NCI-H1048 (cell line): ENCODE results near the gene PPP4R3A.
"Not testable (repeated sequence)": the region's sequence is repeated elsewhere in the genome, so short reads cannot be mapped to it uniquely, and the experiment has no call there.

Source experiments
- DNase-seq: peaks from one replicate; lab custom pipeline; 2025; lab: John Stamatoyannopoulos, UW

Gene PPP4R3A

GRCh38 chr14:91503000-91503504, 7.1 kb downstream of the PPP4R3A start:
- no peak for DNase-seq

GRCh38 chr14:91501951-91502930, 7.9 kb downstream of the PPP4R3A start:
- no peak for DNase-seq

GRCh38 chr14:91501348-91501747, 8.8 kb downstream of the PPP4R3A start:
- DNase-seq = no peak

GRCh38 chr14:91496790-91497189, 13.3 kb downstream of the PPP4R3A start:
- DNase-seq = no peak

- DNase-seq = not testable (repeated sequence)
These were observed 15.6 kb downstream of the PPP4R3A start for GRCh38 chr14:91494392-91495065.

- no peak for DNase-seq
These were observed 16.9 kb downstream of the PPP4R3A start for GRCh38 chr14:91493169-91493568.

- no peak for DNase-seq
These were observed 25.4 kb downstream of the PPP4R3A start for GRCh38 chr14:91484744-91485143.

- no peak for DNase-seq
These were observed 25.9 kb downstream of the PPP4R3A start for GRCh38 chr14:91484186-91484585.

- no peak for DNase-seq
These were observed 27.7 kb downstream of the PPP4R3A start for GRCh38 chr14:91482263-91483013.

GRCh38 chr14:91477388-91477787, 32.7 kb downstream of the PPP4R3A start:
- no peak for DNase-seq

GRCh38 chr14:91473046-91473445, 37.1 kb downstream of the PPP4R3A start:
- DNase-seq = no peak

GRCh38 chr14:91470216-91470615, 39.9 kb downstream of the PPP4R3A start:
- no peak for DNase-seq

- DNase-seq = no peak
These were observed 43.9 kb downstream of the PPP4R3A start for GRCh38 chr14:91466192-91466591.

- no peak for DNase-seq
These were observed 45.4 kb downstream of the PPP4R3A start for GRCh38 chr14:91464615-91465205.

GRCh38 chr14:91458612-91459011, 51.5 kb downstream of the PPP4R3A start:
- DNase-seq = no peak

- no peak for DNase-seq
These were observed 53.8 kb downstream of the PPP4R3A start for GRCh38 chr14:91456283-91456682.

- no peak for DNase-seq
These were observed 55.5 kb downstream of the PPP4R3A start for GRCh38 chr14:91454580-91454979.

GRCh38 chr14:91454155-91454554, 56.0 kb downstream of the PPP4R3A start:
- DNase-seq = no peak

GRCh38 chr14:91453744-91454143, 56.4 kb downstream of the PPP4R3A start:
- no peak for DNase-seq

- no peak for DNase-seq
These were observed 65.6 kb downstream of the PPP4R3A start for GRCh38 chr14:91444335-91445020.

GRCh38 chr14:91439345-91439744, 70.8 kb downstream of the PPP4R3A start:
- no peak for DNase-seq
